ENCODE results near the gene VEPH1. TPM values are rescaled to one million over a fixed set of nuclear protein-coding genes. Genes with fewer than 3 reads are reported as not detected.

VEPH1 gene
- polyA plus RNA-seq, 10 donors: 0.36 to 1.7 (median 1.1) TPM

GRCh38 chr3:157479464-157480243 lies 23.6 kb downstream of the VEPH1 start:
- no peak for DNase-seq

GRCh38 chr3:157477441-157477840 lies 25.8 kb downstream of the VEPH1 start:
- no peak for DNase-seq

GRCh38 chr3:157475921-157476414 lies 27.2 kb downstream of the VEPH1 start:
- DNase-seq: peak in 1 of 3 donors; percentile 20

- no peak for DNase-seq
These were observed 30.6 kb downstream of the VEPH1 start for GRCh38 chr3:157472648-157473047.

- DNase-seq: no peak
These were observed 32.2 kb downstream of the VEPH1 start for GRCh38 chr3:157471064-157471463.

- DNase-seq: no peak
These were observed 33.5 kb downstream of the VEPH1 start for GRCh38 chr3:157469561-157470294.

GRCh38 chr3:157467200-157467599 lies 36.0 kb downstream of the VEPH1 start:
- DNase-seq: peak in 1 of 3 donors; percentile 74

GRCh38 chr3:157465741-157466140 lies 37.5 kb downstream of the VEPH1 start:
- no peak for DNase-seq

GRCh38 chr3:157464321-157464720 lies 38.9 kb downstream of the VEPH1 start:
- DNase-seq: peak in 2 of 3 donors; percentile 27 to 73

GRCh38 chr3:157463816-157464215 lies 39.4 kb downstream of the VEPH1 start:
- no peak for DNase-seq

GRCh38 chr3:157460253-157460652 lies 43.0 kb downstream of the VEPH1 start:
- peak in 1 of 3 donors; percentile 69 for DNase-seq

GRCh38 chr3:157459706-157460105 lies 43.5 kb downstream of the VEPH1 start:
- no peak for DNase-seq

GRCh38 chr3:157453824-157454223 lies 49.4 kb downstream of the VEPH1 start:
- no peak for DNase-seq

GRCh38 chr3:157452097-157452496 lies 51.1 kb downstream of the VEPH1 start:
- no peak for DNase-seq

- DNase-seq: peak in 2 of 3 donors; percentile 53 to 60
These were observed 56.1 kb downstream of the VEPH1 start for GRCh38 chr3:157447026-157447694.

GRCh38 chr3:157445857-157446256 lies 57.4 kb downstream of the VEPH1 start:
- DNase-seq: no peak

- no peak for DNase-seq
These were observed 58.4 kb downstream of the VEPH1 start for GRCh38 chr3:157444797-157445184.

- peak in 1 of 3 donors; percentile 56 for DNase-seq
These were observed 59.1 kb downstream of the VEPH1 start for GRCh38 chr3:157443905-157444796.

GRCh38 chr3:157442729-157443128 lies 60.5 kb downstream of the VEPH1 start:
- no peak for DNase-seq

GRCh38 chr3:157441102-157441624 lies 62.1 kb downstream of the VEPH1 start:
- no peak for DNase-seq

GRCh38 chr3:157438194-157438730 lies 65.0 kb downstream of the VEPH1 start:
- DNase-seq: peak in 2 of 3 donors; percentile 40 to 84

Data from muscle of back (tissue), 11 donors.